Upper lobe of right lung (tissue), 1 donor: ENCODE data around the gene GPR139. TPM values are rescaled to one million over a fixed set of nuclear protein-coding genes. Genes with fewer than 3 reads are reported as not detected.

ENCODE experiments used
- ATAC-seq: fragments of 200-7000 bp; cut with Tn5 transposase; one replicate; pipeline ENCODE4 v1.9.1; 2020; ENCODE audit warnings: mild to moderate bottlenecking, moderate library complexity
- DNase-seq: peaks from one replicate; pipeline ENCODE4 v3.0.0-alpha.2; 2020
- H3K27ac ChIP-seq: fragments of 200-600 bp; one replicate; pipeline ENCODE4 v1.8.0; 2022
- H3K27me3 ChIP-seq: fragments of 200-600 bp; one replicate; pipeline ENCODE4 v1.8.0; 2022; ENCODE audit warnings: mild to moderate bottlenecking
- H3K36me3 ChIP-seq: fragments of 200-600 bp; one replicate; pipeline ENCODE4 v1.8.0; 2022
- H3K4me1 ChIP-seq: fragments of 200-600 bp; one replicate; pipeline ENCODE4 v1.8.0; 2022
- H3K4me3 ChIP-seq: fragments of 200-600 bp; one replicate; pipeline ENCODE4 v1.8.0; 2022; ENCODE audit warnings: mild to moderate bottlenecking
- H3K9me3 ChIP-seq: fragments of 200-600 bp; one replicate; pipeline ENCODE4 v1.8.0; 2022
- CTCF ChIP-seq: fragments of 200-600 bp; IDR thresholded peaks from one replicate; pipeline ENCODE4 v1.8.0; 2022; ENCODE audit warnings: antibody characterized with exemption
- intact Hi-C: fragments of 100-400 bp; cut with DNase I; formaldehyde crosslinking; loops from one replicate; pipeline ENCODE4 v1.11.0; 2022
- total RNA-seq: library from RNA; stranded (reverse); fragmentation: NEBNext Ultra II Directional; extraction: Animal tissue kit (Norgen Biotek cat#: 25700); gene quantifications from one replicate; pipeline ENCODE4 v1.2.1, GENCODE V29; 2021
- donor health status: DM: no; HTN: yes; CAD: no; lungs with severe emphysema.

The GPR139 gene
- total RNA-seq, 1 donor from 2014 or later = not detected

GRCh38 chr16:20001856-20002707 lies 71.6 kb downstream of the GPR139 start:
- H3K9me3 ChIP-seq = no peaks in the 10 kb centered on the region
- H3K27me3 ChIP-seq = no peaks in the 10 kb centered on the region
- H3K36me3 ChIP-seq = no peaks in the 10 kb centered on the region
- no peaks in the 10 kb centered on the region for H3K4me1 ChIP-seq
- no peak overlapping the region for H3K4me3 ChIP-seq
- H3K27ac ChIP-seq = no peak overlapping the region
- ATAC-seq = no peak
- no peak for DNase-seq
- intact Hi-C loops = no loop called here
- no peak for TF ChIP-seq CTCF

GRCh38 chr16:19997734-19998133 lies 76.0 kb downstream of the GPR139 start:
- Histone ChIP-seq H3K4me1 (no peaks in the 10 kb centered on the region), H3K36me3 (no peaks in the 10 kb centered on the region), H3K4me3 (no peak overlapping the region), H3K9me3 (no peaks in the 10 kb centered on the region), H3K27ac (no peak overlapping the region), H3K27me3 (no peaks in the 10 kb centered on the region)
- no peak for TF ChIP-seq CTCF
- intact Hi-C loops = no loop called here
- no peak for DNase-seq
- no peak for ATAC-seq

- no peaks in the 10 kb centered on the region for H3K27me3 ChIP-seq
- H3K36me3 ChIP-seq = no peaks in the 10 kb centered on the region
- no peaks in the 10 kb centered on the region for H3K9me3 ChIP-seq
- no peak overlapping the region for H3K4me3 ChIP-seq
- H3K27ac ChIP-seq = no peak overlapping the region
- intact Hi-C loops = no loop called here
- TF ChIP-seq CTCF = no peak
- DNase-seq (no peak), ATAC-seq (no peak)
- H3K4me1 ChIP-seq = no peaks in the 10 kb centered on the region
These were observed 76.4 kb downstream of the GPR139 start for GRCh38 chr16:19997264-19997663.

- intact Hi-C loops = no loop called here
- no peak for ATAC-seq
These were observed 79.1 kb downstream of the GPR139 start for GRCh38 chr16:19994466-19995170.

GRCh38 chr16:19991614-19992013 lies 82.1 kb downstream of the GPR139 start:
- no peak for TF ChIP-seq CTCF
- no peaks in the 10 kb centered on the region for H3K27me3 ChIP-seq
- ATAC-seq (no peak), DNase-seq (no peak)
- H3K36me3 ChIP-seq = no peaks in the 10 kb centered on the region
- no peaks in the 10 kb centered on the region for H3K9me3 ChIP-seq
- H3K27ac ChIP-seq = no peak overlapping the region
- intact Hi-C loops = no loop called here
- H3K4me1 ChIP-seq = no peaks in the 10 kb centered on the region
- H3K4me3 ChIP-seq = no peak overlapping the region

More at GRCh38 chr16:19994466-19995170, 79.1 kb downstream of the GPR139 start:
- Histone ChIP-seq H3K4me1 (no peaks in the 10 kb centered on the region), H3K9me3 (no peaks in the 10 kb centered on the region), H3K27me3 (no peaks in the 10 kb centered on the region), H3K36me3 (no peaks in the 10 kb centered on the region), H3K4me3 (no peak overlapping the region), H3K27ac (no peak overlapping the region)
- DNase-seq = no peak
- no peak for TF ChIP-seq CTCF
